BJ (cell line): ENCODE data around the gene GPC6. TPM values are rescaled to one million over a fixed set of nuclear protein-coding genes. Genes with fewer than 3 reads are reported as not detected.
A peak's percentile ranks its signal among the peaks of the same experiment; 100 is the strongest.

Experiments
- CTCF ChIA-PET: fragments of 350-600 bp; formaldehyde crosslinking; extraction: SDS; loops from one replicate; lab custom pipeline; 2021; ENCODE audit warnings: antibody characterized with exemption, inconsistent platforms; lab: Yijun Ruan, JAX
- POLR2A ChIA-PET: fragments of 300-600 bp; sonication (Branson Sonifier 250); formaldehyde crosslinking; extraction: SDS; loops from one replicate; lab custom pipeline; 2021; ENCODE audit warnings: antibody characterized with exemption; lab: Charles Lee
- DNase-seq: peaks from one replicate; pipeline ENCODE4 v3.0.0-alpha.2; 2011; ENCODE audit warnings: low read depth
- H3K27me3 ChIP-seq: 2 replicates; pipeline ENCODE4 v1.6.0; 2011; ENCODE audit warnings: low read length; ENCODE audit not compliant: control insufficient read depth, insufficient read depth
- H3K36me3 ChIP-seq: 2 replicates; pipeline ENCODE4 v1.5.1; 2011; ENCODE audit warnings: low read length; ENCODE audit not compliant: control insufficient read depth, insufficient read depth
- H3K4me3 ChIP-seq: 2 replicates; pipeline ENCODE4 v1.5.1; 2011; ENCODE audit warnings: low read depth, mild to moderate bottlenecking, control low read depth, low read length
- CTCF ChIP-seq: IDR thresholded peaks from 2 replicates; pipeline ENCODE4 v1.5.1; 2011; ENCODE audit warnings: low read depth, mild to moderate bottlenecking, control low read depth, inconsistent platforms, low read length, moderate library complexity; ENCODE audit not compliant: insufficient read depth
- polyA plus RNA-seq: library from polyadenylated mRNA; depleted of rRNA; stranded (reverse); fragments of >200 nt; gene quantifications from 2 replicates; pipeline ENCODE4 v1.2.3, GENCODE V29; 2011

GPC6 gene
- polyA plus RNA-seq, 1 experiment: 23.0 TPM

GRCh38 chr13:94053986-94054593, 827.5 kb downstream of the GPC6 start:
- H3K36me3 ChIP-seq: no peaks in the 10 kb centered on the region
- CTCF ChIA-PET: no interaction called here
- no peak overlapping the region for H3K4me3 ChIP-seq
- POLR2A ChIA-PET: no interaction called here
- no peaks in the 10 kb centered on the region for H3K27me3 ChIP-seq
- no peak for DNase-seq
- no peak for TF ChIP-seq CTCF

GRCh38 chr13:94056362-94056990, 829.9 kb downstream of the GPC6 start:
- TF ChIP-seq CTCF: no peak
- no peak for DNase-seq
- no peaks in the 10 kb centered on the region for H3K27me3 ChIP-seq
- no peaks in the 10 kb centered on the region for H3K36me3 ChIP-seq
- H3K4me3 ChIP-seq: no peak overlapping the region
- ChIA-PET POLR2A (no interaction called here), CTCF (no interaction called here)

GRCh38 chr13:94057618-94058186, 831.1 kb downstream of the GPC6 start:
- Histone ChIP-seq H3K4me3 (no peak overlapping the region), H3K27me3 (no peaks in the 10 kb centered on the region), H3K36me3 (no peaks in the 10 kb centered on the region)
- ChIA-PET CTCF (no interaction called here), POLR2A (no interaction called here)
- no peak for DNase-seq
- TF ChIP-seq CTCF: no peak

- TF ChIP-seq CTCF: no peak
- POLR2A ChIA-PET: no interaction called here
- Histone ChIP-seq H3K27me3 (no peaks in the 10 kb centered on the region), H3K4me3 (no peak overlapping the region), H3K36me3 (no peaks in the 10 kb centered on the region)
- CTCF ChIA-PET: interaction anchor here (0.6 kb wide), 1 partner anchor 1258 kb away, joined by 3 read pairs; no protein-coding TSS in a partner anchor
- no peak for DNase-seq
These were observed 832.3 kb downstream of the GPC6 start for GRCh38 chr13:94058821-94059360.

- ChIA-PET POLR2A (no interaction called here), CTCF (no interaction called here)
- no peak for TF ChIP-seq CTCF
- H3K4me3 ChIP-seq: no peak overlapping the region
- H3K27me3 ChIP-seq: no peaks in the 10 kb centered on the region
- no peaks in the 10 kb centered on the region for H3K36me3 ChIP-seq
- DNase-seq: peak; percentile 63
These were observed 834.7 kb downstream of the GPC6 start for GRCh38 chr13:94061301-94061700.
